ENCODE data around the gene OR6B1. TPM values are rescaled to one million over a fixed set of nuclear protein-coding genes. Genes with fewer than 3 reads are reported as not detected.

Gene OR6B1
- total RNA-seq, 2 donors from 2014 or later = not detected

GRCh38 chr7:143960813-143961610, 39.1 kb upstream of the OR6B1 start:
- DNase-seq = no peak
- Histone ChIP-seq H3K27ac (no peak overlapping the region), H3K9me3 (no peaks in the 10 kb centered on the region), H3K27me3 (no peaks in the 10 kb centered on the region), H3K4me1 (no peaks in the 10 kb centered on the region), H3K4me3 (no peak overlapping the region), H3K36me3 (replicated peaks in 1 of 2; ENCODE audit: insufficient read depth in 1 of 2, low read depth in 2 of 2) (no peaks in the 10 kb centered on the region)
- WGBS, 2 donors = 60 to 63% methylated on average over 5 of the region's 5 CpGs
- no peak for ATAC-seq
- TF ChIP-seq POLR2A (IDR thresholded peaks at IDR 0.05) = no peak
- no peak for TF ChIP-seq CTCF (IDR thresholded peaks at IDR 0.05)
- intact Hi-C loops (cut with DNase I) = no loop called here

GRCh38 chr7:143965280-143965679, 34.8 kb upstream of the OR6B1 start:
- TF ChIP-seq CTCF (IDR thresholded peaks at IDR 0.05) = no peak
- no peak for TF ChIP-seq POLR2A (IDR thresholded peaks at IDR 0.05)
- intact Hi-C loops (cut with DNase I) = no loop called here
- WGBS, 2 donors = 16 to 36% methylated on average over 2 of the region's 2 CpGs
- Histone ChIP-seq H3K4me1 (no peaks in the 10 kb centered on the region), H3K9me3 (no peaks in the 10 kb centered on the region), H3K27ac (no peak overlapping the region), H3K4me3 (no peak overlapping the region), H3K36me3 (replicated peaks in 1 of 2; ENCODE audit: insufficient read depth in 1 of 2, low read depth in 2 of 2) (no peaks in the 10 kb centered on the region), H3K27me3 (no peaks in the 10 kb centered on the region)
- ATAC-seq (no peak), DNase-seq (no peak)

- Histone ChIP-seq H3K27me3 (no peaks in the 10 kb centered on the region), H3K36me3 (replicated peaks in 1 of 2; ENCODE audit: insufficient read depth in 1 of 2, low read depth in 2 of 2) (no peaks in the 10 kb centered on the region), H3K4me3 (no peak overlapping the region), H3K4me1 (no peaks in the 10 kb centered on the region), H3K27ac (no peak overlapping the region), H3K9me3 (no peaks in the 10 kb centered on the region)
- intact Hi-C loops (cut with DNase I) = no loop called here
- no peak for ATAC-seq
- WGBS, 2 donors = 46 to 49% methylated on average over 4 of the region's 4 CpGs
- no peak for TF ChIP-seq CTCF (IDR thresholded peaks at IDR 0.05)
- no peak for TF ChIP-seq POLR2A (IDR thresholded peaks at IDR 0.05)
- no peak for DNase-seq
These were observed 32.7 kb upstream of the OR6B1 start for GRCh38 chr7:143967398-143967797.

GRCh38 chr7:143973870-143974416, 26.2 kb upstream of the OR6B1 start:
- Histone ChIP-seq H3K36me3 (replicated peaks in 1 of 2; ENCODE audit: insufficient read depth in 1 of 2, low read depth in 2 of 2) (no peaks in the 10 kb centered on the region), H3K4me3 (no peak overlapping the region), H3K27ac (no peak overlapping the region), H3K4me1 (no peaks in the 10 kb centered on the region), H3K27me3 (no peaks in the 10 kb centered on the region), H3K9me3 (no peaks in the 10 kb centered on the region)
- no peak for ATAC-seq
- intact Hi-C loops (cut with DNase I) = no loop called here
- no peak for DNase-seq
- 64% methylated on average over 4 of the region's 4 CpGs for WGBS, 2 donors
- no peak for TF ChIP-seq POLR2A (IDR thresholded peaks at IDR 0.05)
- TF ChIP-seq CTCF (IDR thresholded peaks at IDR 0.05) = no peak

- no peaks in the 10 kb centered on the region for H3K4me1 ChIP-seq
- TF ChIP-seq CTCF (IDR thresholded peaks at IDR 0.05) = no peak
- H3K4me3 ChIP-seq = no peak overlapping the region
- H3K36me3 ChIP-seq (replicated peaks in 1 of 2; ENCODE audit: insufficient read depth in 1 of 2, low read depth in 2 of 2) = no peaks in the 10 kb centered on the region
- ATAC-seq (no peak), DNase-seq (no peak)
- no peaks in the 10 kb centered on the region for H3K9me3 ChIP-seq
- H3K27me3 ChIP-seq = no peaks in the 10 kb centered on the region
- intact Hi-C loops (cut with DNase I) = no loop called here
- H3K27ac ChIP-seq = no peak overlapping the region
- 72 to 75% methylated on average over 4 of the region's 4 CpGs for WGBS, 2 donors
These were observed 25.7 kb upstream of the OR6B1 start for GRCh38 chr7:143974459-143974858.

Data from body of pancreas (tissue), 4 donors.